Fibroblast of pulmonary artery (primary cell): ENCODE data around the gene GLRA2.

Source experiments
- DNase-seq: peaks from one replicate; pipeline ENCODE4 v3.0.0-alpha.2; 2010; ENCODE audit warnings: low read depth
- H3K4me3 ChIP-seq: replicated peaks from 2 replicates; pipeline ENCODE4 v1.5.1; 2011; ENCODE audit warnings: low read depth, mild to moderate bottlenecking, control low read depth, low read length, moderate library complexity
- TF ChIP-seq, protein P1 (sequence below): IDR thresholded peaks from 2 replicates; pipeline ENCODE4 v1.5.1; 2011; ENCODE audit warnings: mild to moderate bottlenecking, control low read depth, low read length, inconsistent platforms; ENCODE audit errors: missing control alignments

GLRA2 gene

DNA sequence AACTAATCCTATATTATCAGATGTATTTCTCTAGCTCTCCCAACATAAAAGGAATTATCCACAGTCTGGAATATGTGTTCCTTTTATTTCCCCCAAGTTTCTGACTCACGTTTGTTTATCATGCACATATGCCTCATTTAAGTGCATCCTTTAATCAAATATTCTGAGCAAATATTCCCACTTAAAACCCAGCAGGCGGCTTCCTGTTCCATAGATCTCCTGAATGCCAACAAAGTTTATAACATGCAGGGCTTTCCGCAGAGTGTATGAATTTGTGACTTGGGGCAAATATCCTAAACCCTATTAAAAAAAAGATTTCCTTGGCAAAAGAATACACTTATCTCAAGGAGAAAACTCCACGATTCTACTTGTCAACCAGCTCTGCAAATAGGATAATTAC is 16.9 kb downstream of the GLRA2 start:
- no peak for DNase-seq
- no peak overlapping the region for H3K4me3 ChIP-seq

DNA sequence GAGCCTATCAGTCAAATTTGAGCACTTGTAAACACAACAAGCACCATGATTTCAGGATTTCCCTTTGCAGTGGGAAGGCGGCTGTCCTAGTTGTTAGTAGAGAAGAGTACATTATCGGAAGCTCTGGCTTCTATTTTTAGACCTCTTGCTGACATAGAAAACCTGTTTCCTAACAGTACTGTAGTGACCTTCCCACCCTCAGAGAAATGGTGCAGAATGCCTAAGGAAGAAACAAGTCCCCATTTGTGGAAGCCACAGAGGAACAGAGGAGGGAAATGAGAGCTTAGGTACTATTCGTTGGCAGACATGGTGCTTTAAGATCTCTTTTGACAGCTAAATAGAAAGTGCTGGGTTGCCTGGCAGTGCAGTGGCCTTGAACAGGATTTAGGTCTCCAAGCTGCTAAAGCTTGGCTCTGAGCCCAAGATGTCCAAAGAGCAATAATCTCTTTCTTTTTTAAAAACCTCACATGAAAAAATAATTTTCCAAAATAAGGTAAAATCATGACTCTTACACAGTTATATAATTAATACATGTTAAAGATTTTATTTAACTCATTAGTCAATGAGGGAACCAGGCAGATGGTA is 24.9 kb downstream of the GLRA2 start:
- TF ChIP-seq, protein P1, sequence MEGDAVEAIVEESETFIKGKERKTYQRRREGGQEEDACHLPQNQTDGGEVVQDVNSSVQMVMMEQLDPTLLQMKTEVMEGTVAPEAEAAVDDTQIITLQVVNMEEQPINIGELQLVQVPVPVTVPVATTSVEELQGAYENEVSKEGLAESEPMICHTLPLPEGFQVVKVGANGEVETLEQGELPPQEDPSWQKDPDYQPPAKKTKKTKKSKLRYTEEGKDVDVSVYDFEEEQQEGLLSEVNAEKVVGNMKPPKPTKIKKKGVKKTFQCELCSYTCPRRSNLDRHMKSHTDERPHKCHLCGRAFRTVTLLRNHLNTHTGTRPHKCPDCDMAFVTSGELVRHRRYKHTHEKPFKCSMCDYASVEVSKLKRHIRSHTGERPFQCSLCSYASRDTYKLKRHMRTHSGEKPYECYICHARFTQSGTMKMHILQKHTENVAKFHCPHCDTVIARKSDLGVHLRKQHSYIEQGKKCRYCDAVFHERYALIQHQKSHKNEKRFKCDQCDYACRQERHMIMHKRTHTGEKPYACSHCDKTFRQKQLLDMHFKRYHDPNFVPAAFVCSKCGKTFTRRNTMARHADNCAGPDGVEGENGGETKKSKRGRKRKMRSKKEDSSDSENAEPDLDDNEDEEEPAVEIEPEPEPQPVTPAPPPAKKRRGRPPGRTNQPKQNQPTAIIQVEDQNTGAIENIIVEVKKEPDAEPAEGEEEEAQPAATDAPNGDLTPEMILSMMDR, result no peak
- no peak overlapping the region for H3K4me3 ChIP-seq
- DNase-seq, result no peak

More for the DNA sequence above, 16.9 kb downstream of the GLRA2 start:
- TF ChIP-seq, protein P1, result no peak

DNA sequence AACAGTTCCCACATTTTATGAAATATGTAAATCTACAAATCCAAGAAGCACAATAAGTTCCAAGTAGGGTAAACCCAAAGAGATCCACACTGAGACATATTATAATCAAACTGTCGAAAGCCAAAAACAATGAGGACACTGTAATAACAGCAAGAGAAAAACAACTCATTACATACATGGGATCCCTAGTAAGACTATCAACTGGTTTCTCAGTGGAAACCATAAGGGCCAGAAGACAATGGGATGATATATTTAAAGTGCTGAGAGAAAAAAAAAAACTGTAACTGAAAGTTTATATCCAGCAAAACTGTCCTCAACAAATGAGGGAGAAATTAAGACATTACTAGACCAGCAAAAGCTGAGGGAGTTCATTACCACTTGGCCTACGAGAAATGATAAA is 34.7 kb downstream of the GLRA2 start:
- H3K4me3 ChIP-seq, result no peak overlapping the region
- TF ChIP-seq, protein P1, result no peak
- DNase-seq, result no peak

DNA sequence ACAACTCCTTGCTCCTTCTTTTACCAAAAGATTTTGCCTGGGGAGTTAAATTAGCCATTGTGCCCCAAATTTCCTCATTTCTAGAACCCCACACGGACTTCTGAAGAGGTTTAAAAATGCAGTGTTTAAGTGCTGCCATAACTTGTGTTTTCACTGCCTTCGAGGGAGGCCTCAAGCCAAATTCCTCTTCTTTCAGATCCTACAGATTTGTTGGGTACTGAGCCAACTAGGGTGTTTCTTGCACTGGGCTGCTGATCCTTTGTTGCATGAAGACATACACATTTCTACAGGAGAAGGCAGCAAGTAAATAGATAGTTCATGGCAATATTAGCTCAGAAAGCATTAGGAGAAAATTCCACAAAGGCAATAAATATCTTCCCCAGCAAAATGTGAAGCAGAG is 43.8 kb downstream of the GLRA2 start:
- no peak overlapping the region for H3K4me3 ChIP-seq
- no peak for DNase-seq
- TF ChIP-seq, protein P1, result no peak

DNA sequence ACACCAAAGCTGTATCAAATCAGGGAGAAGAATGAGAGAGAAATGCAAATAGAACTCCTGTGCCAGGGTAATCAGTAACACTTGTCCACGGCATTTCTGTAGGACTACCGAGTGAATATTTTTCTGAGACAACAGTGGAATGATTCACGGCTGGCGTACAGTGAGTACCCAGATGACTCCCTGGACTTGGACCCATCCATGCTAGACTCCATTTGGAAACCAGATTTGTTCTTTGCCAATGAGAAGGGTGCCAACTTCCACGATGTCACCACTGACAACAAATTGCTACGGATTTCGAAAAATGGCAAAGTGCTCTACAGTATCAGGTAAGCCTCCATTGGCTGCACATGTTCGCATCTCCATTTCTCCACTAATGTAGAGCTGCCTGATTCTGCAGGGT is 51.7 kb downstream of the GLRA2 start:
- DNase-seq, result no peak
- no peak overlapping the region for H3K4me3 ChIP-seq
- TF ChIP-seq, protein P1, result no peak

DNA sequence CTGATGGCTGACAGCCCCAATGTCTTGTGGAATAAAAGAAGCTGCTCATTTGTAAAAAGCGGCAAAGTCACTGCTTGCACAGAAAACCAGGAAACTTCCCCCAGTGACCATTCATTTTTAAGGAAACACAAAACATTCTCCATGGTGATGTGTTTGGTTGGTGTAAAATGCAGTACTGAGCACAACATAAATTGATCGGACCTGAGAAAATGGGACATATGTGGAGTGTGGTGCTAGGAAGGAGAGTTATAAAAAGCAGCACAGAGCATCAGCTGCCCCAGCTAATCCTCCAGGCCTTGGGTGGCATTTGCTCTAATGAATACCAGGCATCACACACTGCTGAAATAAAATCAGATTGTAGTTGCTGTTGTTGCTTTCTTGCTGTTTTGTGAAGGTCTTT is 55.2 kb downstream of the GLRA2 start:
- no peak for DNase-seq
- TF ChIP-seq, protein P1, result no peak
- H3K4me3 ChIP-seq, result no peak overlapping the region

DNA sequence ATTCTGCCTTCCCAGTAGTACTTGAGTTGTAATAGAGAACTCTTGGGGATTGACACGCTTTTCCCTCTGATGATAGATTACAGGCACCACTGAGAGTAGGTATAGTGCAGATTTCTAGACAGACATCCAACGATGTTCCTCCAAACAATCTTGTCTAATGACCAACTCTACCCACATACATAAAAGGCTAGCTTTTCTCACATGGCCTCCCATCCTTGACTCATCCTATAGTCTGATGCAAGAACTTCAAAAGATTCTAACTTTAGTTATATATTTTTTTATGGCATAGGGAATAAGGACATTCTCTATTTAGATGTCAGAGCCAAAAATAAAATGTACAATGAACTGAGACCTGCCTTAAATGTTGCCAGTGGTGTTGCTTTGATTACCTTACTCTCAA is 60.9 kb downstream of the GLRA2 start:
- no peak overlapping the region for H3K4me3 ChIP-seq
- TF ChIP-seq, protein P1, result no peak
- DNase-seq, result no peak
